OCI-LY1 (cell line): ENCODE measurements around the gene SCNM1.

ENCODE experiments used
- H2AFZ ChIP-seq: fragments of 200-600 bp; sonication (generic), shearing (Covaris generic); 2 replicates; pipeline ENCODE4 v1.6.0; 2014; ENCODE audit warnings: antibody characterized with exemption, mild to moderate bottlenecking, low read length
- H3F3A ChIP-seq: fragments of 200-600 bp; sonication (generic), shearing (Covaris generic); 2 replicates; pipeline ENCODE4 v1.6.0; 2014; ENCODE audit warnings: mild to moderate bottlenecking, antibody characterized with exemption, low read length, moderate library complexity; ENCODE audit not compliant: insufficient read depth
- H3K27ac ChIP-seq: fragments of 200-600 bp; sonication (generic); 2 replicates; pipeline ENCODE4 v1.5.1; 2014; ENCODE audit warnings: low read length, mixed run types, mild to moderate bottlenecking, low read depth; ENCODE audit not compliant: poor library complexity, severe bottlenecking
- H3K27me3 ChIP-seq: fragments of 200-600 bp; sonication (generic); 2 replicates; pipeline ENCODE4 v1.6.0; 2014; ENCODE audit warnings: antibody characterized with exemption, mild to moderate bottlenecking, low read length, moderate library complexity; ENCODE audit not compliant: insufficient read depth
- H3K36me3 ChIP-seq: fragments of 200-600 bp; sonication (generic); 2 replicates; pipeline ENCODE4 v1.6.1; 2014; ENCODE audit warnings: mild to moderate bottlenecking, antibody characterized with exemption, low read length, moderate library complexity, mixed read lengths; ENCODE audit not compliant: insufficient read depth
- H3K4me1 ChIP-seq: fragments of 200-600 bp; sonication (generic); 2 replicates; pipeline ENCODE4 v1.5.1; 2014; ENCODE audit warnings: mild to moderate bottlenecking, low read length, moderate library complexity; ENCODE audit not compliant: insufficient read depth, severe bottlenecking
- H3K4me2 ChIP-seq: fragments of 200-600 bp; sonication (generic), shearing (Covaris generic); 2 replicates; pipeline ENCODE4 v1.6.1; 2014; ENCODE audit warnings: low read length
- H3K4me3 ChIP-seq: fragments of 200-600 bp; sonication (generic); 2 replicates; pipeline ENCODE4 v1.5.1; 2014; ENCODE audit warnings: low read length, low read depth, mild to moderate bottlenecking, mixed read lengths; ENCODE audit not compliant: poor library complexity, severe bottlenecking
- H3K79me2 ChIP-seq: fragments of 200-600 bp; shearing (Covaris generic); 2 replicates; pipeline ENCODE4 v1.6.1; 2016; ENCODE audit warnings: mixed run types, low read length, mixed read lengths; ENCODE audit not compliant: insufficient read depth
- H3K9ac ChIP-seq: fragments of 200-600 bp; sonication (generic), shearing (Covaris generic); 2 replicates; pipeline ENCODE4 v1.6.1; 2014; ENCODE audit warnings: mild to moderate bottlenecking, low read length, mixed read lengths
- H3K9me2 ChIP-seq: fragments of 200-600 bp; sonication (generic), shearing (Covaris generic); 2 replicates; pipeline ENCODE4 v1.6.1; 2014; ENCODE audit warnings: low read depth, mild to moderate bottlenecking, low read length, mixed read lengths
- H3K9me3 ChIP-seq: fragments of 200-600 bp; shearing (Covaris generic); 2 replicates; pipeline ENCODE4 v1.6.1; 2014; ENCODE audit warnings: low read length, mixed read lengths
- H4K20me1 ChIP-seq: fragments of 200-600 bp; sonication (generic), shearing (Covaris generic); 2 replicates; pipeline ENCODE4 v1.6.0; 2016; ENCODE audit warnings: mild to moderate bottlenecking, low read length; ENCODE audit not compliant: insufficient read depth
- EZH2 ChIP-seq: fragments of 200-600 bp; sonication (generic), shearing (Covaris generic); IDR thresholded peaks from 2 replicates; pipeline ENCODE4 v1.8.0; 2017; ENCODE audit warnings: borderline replicate concordance, mixed run types, mild to moderate bottlenecking, antibody characterized with exemption, low read length, moderate library complexity, mixed read lengths
- TF ChIP-seq, protein P1 (sequence below): fragments of 200-600 bp; sonication (generic), shearing (Covaris generic); IDR thresholded peaks from 2 replicates; pipeline ENCODE4 v1.5.1; 2017; ENCODE audit warnings: mild to moderate bottlenecking, antibody characterized with exemption, low read length, moderate library complexity, mixed read lengths

SCNM1 gene

DNA sequence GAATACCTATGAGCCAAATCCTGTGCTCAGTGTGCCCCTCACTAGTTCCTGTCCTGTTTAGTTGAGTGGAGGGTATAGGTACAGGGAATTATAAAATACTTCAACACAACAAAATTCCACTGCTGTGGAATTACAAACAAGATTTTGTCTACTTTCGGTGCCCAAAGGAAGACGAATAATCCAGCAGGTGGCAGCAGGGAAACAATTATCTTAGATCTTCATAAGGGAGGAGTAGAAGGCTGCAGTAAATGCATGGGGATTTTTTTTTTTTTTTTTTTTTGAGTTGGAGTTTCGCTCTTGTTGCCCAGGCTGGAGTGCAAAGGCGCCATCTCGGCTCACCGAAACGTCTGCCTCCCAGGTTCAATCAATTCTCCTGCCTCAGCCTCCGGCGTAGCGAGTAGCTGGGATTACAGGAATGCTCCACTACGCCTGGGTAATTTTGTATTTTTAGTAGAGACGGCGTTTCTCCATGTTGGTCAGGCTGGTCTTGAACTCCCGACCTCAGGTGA, 30.4 kb downstream of the SCNM1 start:
- Histone ChIP-seq H3K79me2 (peaks cover 28% of the 10 kb centered on the region), H3K9me2 (no peaks in the 10 kb centered on the region), H4K20me1 (no peaks in the 10 kb centered on the region), H3F3A (peaks cover 8% of the 10 kb centered on the region; the same call in 1 of the 2 replicates), H3K4me3 (peak overlapping the region; percentile 55), H2AFZ (peak overlapping the region; percentile 95), H3K4me2 (peak overlapping the region; percentile 86), H3K27ac (peak overlapping the region; percentile 39), H3K27me3 (no peaks in the 10 kb centered on the region; the same call in 1 of the 2 replicates), H3K9ac (peak overlapping the region; percentile 55), H3K36me3 (no peaks in the 10 kb centered on the region), H3K9me3 (no peaks in the 10 kb centered on the region), H3K4me1 (peaks cover 38% of the 10 kb centered on the region)
- TF ChIP-seq, protein P1, sequence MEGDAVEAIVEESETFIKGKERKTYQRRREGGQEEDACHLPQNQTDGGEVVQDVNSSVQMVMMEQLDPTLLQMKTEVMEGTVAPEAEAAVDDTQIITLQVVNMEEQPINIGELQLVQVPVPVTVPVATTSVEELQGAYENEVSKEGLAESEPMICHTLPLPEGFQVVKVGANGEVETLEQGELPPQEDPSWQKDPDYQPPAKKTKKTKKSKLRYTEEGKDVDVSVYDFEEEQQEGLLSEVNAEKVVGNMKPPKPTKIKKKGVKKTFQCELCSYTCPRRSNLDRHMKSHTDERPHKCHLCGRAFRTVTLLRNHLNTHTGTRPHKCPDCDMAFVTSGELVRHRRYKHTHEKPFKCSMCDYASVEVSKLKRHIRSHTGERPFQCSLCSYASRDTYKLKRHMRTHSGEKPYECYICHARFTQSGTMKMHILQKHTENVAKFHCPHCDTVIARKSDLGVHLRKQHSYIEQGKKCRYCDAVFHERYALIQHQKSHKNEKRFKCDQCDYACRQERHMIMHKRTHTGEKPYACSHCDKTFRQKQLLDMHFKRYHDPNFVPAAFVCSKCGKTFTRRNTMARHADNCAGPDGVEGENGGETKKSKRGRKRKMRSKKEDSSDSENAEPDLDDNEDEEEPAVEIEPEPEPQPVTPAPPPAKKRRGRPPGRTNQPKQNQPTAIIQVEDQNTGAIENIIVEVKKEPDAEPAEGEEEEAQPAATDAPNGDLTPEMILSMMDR = peak; percentile 63; the same call in 1 of the 2 replicates
- no peak for TF ChIP-seq EZH2

DNA sequence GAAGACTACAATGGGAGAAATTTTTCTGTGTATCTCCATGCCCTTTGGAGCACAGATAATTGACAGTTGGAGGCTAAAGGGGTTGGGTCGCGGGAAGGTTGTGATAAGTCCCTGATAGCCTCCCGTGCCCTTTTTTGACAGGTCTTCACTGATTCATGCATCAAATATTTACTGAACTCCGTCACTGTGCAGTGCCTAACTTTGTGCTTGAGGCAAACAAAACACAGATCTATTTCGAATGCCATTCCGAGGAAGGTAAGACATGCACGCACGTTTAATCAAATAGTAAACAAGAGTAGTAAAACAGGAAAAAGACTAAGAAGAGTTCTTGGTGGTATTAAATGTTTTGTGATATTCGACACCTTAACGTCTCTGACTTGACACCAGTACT, 31.9 kb downstream of the SCNM1 start:
- Histone ChIP-seq H3F3A (peaks cover 8% of the 10 kb centered on the region; the same call in 1 of the 2 replicates), H3K9me2 (no peaks in the 10 kb centered on the region), H4K20me1 (no peaks in the 10 kb centered on the region), H3K79me2 (peaks cover 42% of the 10 kb centered on the region), H3K36me3 (peaks cover 11% of the 10 kb centered on the region; the same call in 1 of the 2 replicates), H3K4me2 (peak overlapping the region; percentile 75), H3K4me1 (peaks cover 41% of the 10 kb centered on the region), H3K9ac (peak overlapping the region; percentile 100), H3K27ac (peak overlapping the region; percentile 61), H3K4me3 (peak overlapping the region; percentile 100), H3K9me3 (no peaks in the 10 kb centered on the region), H2AFZ (peak overlapping the region; percentile 92; the same call in 1 of the 2 replicates), H3K27me3 (no peaks in the 10 kb centered on the region)
- TF ChIP-seq EZH2 = no peak
- TF ChIP-seq, protein P1 = no peak

DNA sequence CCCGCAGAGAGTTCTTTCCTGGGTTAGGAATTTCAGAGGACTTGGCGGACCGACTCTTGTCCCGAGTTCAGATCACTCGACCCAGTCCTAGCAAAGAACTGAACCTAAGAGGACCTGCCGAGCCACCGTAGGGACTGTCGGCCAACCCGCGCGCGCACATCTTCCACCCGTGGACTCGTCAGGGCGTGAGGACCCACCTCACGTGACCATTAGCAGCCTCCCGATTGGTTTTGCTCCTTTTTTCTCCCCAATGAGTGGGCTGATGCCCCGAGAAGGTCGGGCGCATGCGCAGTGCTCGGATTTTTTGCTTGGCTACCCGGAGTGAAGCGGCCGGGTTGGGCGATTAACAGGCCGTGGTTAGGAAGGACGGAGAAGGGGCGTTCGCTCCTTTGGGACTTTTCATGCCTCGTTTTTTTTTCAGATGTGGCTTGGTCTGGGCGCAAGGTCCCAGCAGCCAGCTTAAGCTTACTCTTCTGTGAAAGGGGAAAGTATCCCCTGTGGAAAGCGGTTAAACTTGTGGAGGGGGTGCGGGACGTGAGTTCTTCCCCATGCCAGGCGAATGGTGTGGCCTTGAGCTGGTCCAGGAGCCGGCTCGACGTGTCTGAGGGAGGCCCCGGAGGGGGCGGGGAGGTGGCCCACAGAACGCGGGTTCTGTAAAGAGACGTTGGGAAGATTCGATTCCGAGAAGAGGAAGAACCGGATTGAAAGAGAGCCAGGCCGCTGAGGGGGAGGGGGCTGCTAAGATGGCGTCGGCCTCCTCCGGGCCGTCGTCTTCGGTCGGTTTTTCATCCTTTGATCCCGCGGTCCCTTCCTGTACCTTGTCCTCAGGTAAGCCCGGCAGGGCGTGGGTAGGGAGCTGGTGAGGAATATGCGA, 32.5 kb downstream of the SCNM1 start, which contains the start of gene PIP5K1A:
TSS of gene PIP5K1A (plus strand) at position 299 of the 874 bp plus-strand sequence. CDS start at position 744, 445 bp downstream.
- Histone ChIP-seq H3K4me3 (peak within 1 kb of the TSS; percentile 100), H3K36me3 (peaks cover 18% of the 10 kb centered on the region), H3K27ac (peak within 1 kb of the TSS; percentile 83), H4K20me1 (no peaks in the 10 kb centered on the region), H3K79me2 (peaks cover 46% of the 10 kb centered on the region), H3K9me2 (no peaks in the 10 kb centered on the region), H3K9me3 (no peaks in the 10 kb centered on the region), H3K4me2 (peak within 1 kb of the TSS; percentile 75), H3K9ac (peak within 1 kb of the TSS; percentile 100), H3K4me1 (peaks cover 41% of the 10 kb centered on the region), H3F3A (peaks cover 8% of the 10 kb centered on the region; the same call in 1 of the 2 replicates), H3K27me3 (no peaks in the 10 kb centered on the region), H2AFZ (peak within 1 kb of the TSS; percentile 92; the same call in 1 of the 2 replicates)
- TF ChIP-seq, protein P1 = no peak
- no peak for TF ChIP-seq EZH2
